Gastroesophageal sphincter (tissue), 4 donors: Measurements from ENCODE around the gene ADAM20. TPM values are rescaled to one million over a fixed set of nuclear protein-coding genes. Genes with fewer than 3 reads are reported as not detected.
"Not testable (repeated sequence)": the region's sequence is repeated elsewhere in the genome, so short reads cannot be mapped to it uniquely, and the experiment has no call there.

ENCODE experiments used
- ATAC-seq: fragments of 150-250 bp; one replicate; pipeline ENCODE4 v1.9.1; 2016; ENCODE audit warnings: mild to moderate bottlenecking, moderate library complexity
- H3K27ac ChIP-seq, 4 donors: fragments of 200-600 bp; sonication (generic) in 3 of 4; 1 replicate in 3 of 4; 2 replicates in 1 of 4; pipeline ENCODE4 v1.5.1; 2016 to 2019
- H3K27me3 ChIP-seq: fragments of 200-600 bp; sonication (generic); one replicate; pipeline ENCODE4 v1.5.1; 2019
- H3K36me3 ChIP-seq, 2 donors: fragments of 200-600 bp; sonication (generic); one replicate each; pipeline ENCODE4 v1.5.1; 2019; ENCODE audit warnings: control low read depth in 1 of 2
- H3K4me1 ChIP-seq, 3 donors: fragments of 200-600 bp; sonication (generic); 1 replicate in 2 of 3; 2 replicates in 1 of 3; pipeline ENCODE4 v1.5.1; 2016 to 2019; ENCODE audit warnings: control low read depth in 2 of 3
- H3K4me3 ChIP-seq, 2 donors: fragments of 200-600 bp; sonication (generic); one replicate each; pipeline ENCODE4 v1.5.1; 2019; ENCODE audit warnings: mild to moderate bottlenecking in 1 of 2, moderate library complexity in 1 of 2
- H3K9me3 ChIP-seq, 3 donors: fragments of 200-600 bp; sonication (generic); one replicate each; pipeline ENCODE4 v1.5.1; 2017 to 2019; ENCODE audit warnings: control low read depth in 2 of 3
- CTCF ChIP-seq, 4 experiments: fragments of 200-600 bp in 2 of 4; fragments of 450-650 bp in 2 of 4; sonication (generic) in 1 of 4; IDR thresholded peaks; one replicate each; pipeline ENCODE4 v1.5.1; 2017 to 2019; ENCODE audit warnings: antibody characterized with exemption in 4 of 4, mild to moderate bottlenecking in 2 of 4, moderate library complexity in 2 of 4
- EP300 ChIP-seq: sonication (generic); formaldehyde crosslinking; IDR thresholded peaks from one replicate; pipeline ENCODE4 v1.6.1; 2017; ENCODE audit warnings: antibody characterized with exemption, mild to moderate bottlenecking
- POLR2A ChIP-seq, 2 donors: fragments of 450-650 bp; IDR thresholded peaks; one replicate each; pipeline ENCODE4 v1.6.1; 2017; ENCODE audit warnings: antibody characterized with exemption in 2 of 2, mild to moderate bottlenecking in 2 of 2, moderate library complexity in 1 of 2
- POLR2AphosphoS5 ChIP-seq: sonication (generic); formaldehyde crosslinking; IDR thresholded peaks from one replicate; pipeline ENCODE4 v1.6.1; 2017; ENCODE audit warnings: antibody characterized with exemption
- WGBS, 2 donors: methylation state at CpG; one replicate each; pipeline ENCODE4 v1.1.5; 2018; ENCODE audit warnings: low coverage in 1 of 2; 5-methylcytosine and 5-hydroxymethylcytosine counted together
- total RNA-seq, 4 donors: library from RNA; depleted of rRNA; stranded (reverse); fragments of >200 nt; gene quantifications; one replicate each; pipeline ENCODE4 v1.1.0, GENCODE V29; 2016

ADAM20 gene
- total RNA-seq, 4 donors from 2014 or later: 0.73 to 5.8 (median 1.6) TPM; not detected in 1

GRCh38 chr14:70514168-70515069 is 20.4 kb downstream of the ADAM20 start:
- TF ChIP-seq POLR2AphosphoS5 (no peak), POLR2A (IDR thresholded peaks at IDR 0.05) (no peak), EP300 (no peak), CTCF (IDR thresholded peaks at IDR 0.05) (no peak)
- WGBS, 2 donors: 36 to 62% methylated on average over 3 to 4 of the region's 4 CpGs
- no peak for ATAC-seq
- no peaks in the 10 kb centered on the region for H3K27me3 ChIP-seq
- no peak overlapping the region for H3K4me3 ChIP-seq
- no peak overlapping the region for H3K27ac ChIP-seq
- H3K4me1 ChIP-seq: no peaks in the 10 kb centered on the region
- peaks cover 0 to 26% of the 10 kb centered on the region in 2 donors for H3K36me3 ChIP-seq
- no peaks in the 10 kb centered on the region for H3K9me3 ChIP-seq

GRCh38 chr14:70498191-70498590 is 36.6 kb downstream of the ADAM20 start:
- ATAC-seq: no peak

GRCh38 chr14:70489579-70490200 is 45.1 kb downstream of the ADAM20 start:
- ATAC-seq: no peak
- no peak for TF ChIP-seq EP300
- no peak for TF ChIP-seq CTCF (IDR thresholded peaks at IDR 0.05)
- no peak for TF ChIP-seq POLR2A (IDR thresholded peaks at IDR 0.05)
- TF ChIP-seq POLR2AphosphoS5: no peak
- 80 to 100% methylated on average over 1 of the region's 3 CpGs for WGBS, 2 donors
- H3K4me1 ChIP-seq: no peaks in the 10 kb centered on the region
- no peak overlapping the region for H3K4me3 ChIP-seq
- peaks cover 0 to 41% of the 10 kb centered on the region in 2 donors for H3K36me3 ChIP-seq
- no peaks in the 10 kb centered on the region for H3K27me3 ChIP-seq
- peaks cover 0 to 47% (median 0%) of the 10 kb centered on the region in 3 donors for H3K9me3 ChIP-seq
- H3K27ac ChIP-seq: no peak overlapping the region

More at GRCh38 chr14:70498191-70498590, 36.6 kb downstream of the ADAM20 start:
- no peaks in the 10 kb centered on the region for H3K27me3 ChIP-seq
- H3K27ac ChIP-seq: no peak overlapping the region
- TF ChIP-seq EP300: no peak
- no peak for TF ChIP-seq POLR2AphosphoS5
- no peak for TF ChIP-seq POLR2A (IDR thresholded peaks at IDR 0.05)
- no peak for TF ChIP-seq CTCF (IDR thresholded peaks at IDR 0.05)
- H3K9me3 ChIP-seq: peaks cover 0 to 8% (median 0%) of the 10 kb centered on the region in 3 donors
- H3K4me1 ChIP-seq: no peaks in the 10 kb centered on the region
- peaks cover 0 to 32% of the 10 kb centered on the region in 2 donors for H3K36me3 ChIP-seq
- H3K4me3 ChIP-seq: no peak overlapping the region

GRCh38 chr14:70477356-70478105 is 57.3 kb downstream of the ADAM20 start:
- H3K27me3 ChIP-seq, H3K36me3 ChIP-seq, H3K4me1 ChIP-seq, H3K9me3 ChIP-seq, H3K4me3 ChIP-seq, H3K27ac ChIP-seq, ATAC-seq: not testable (repeated sequence)
- whole genome bisulfite sequencing, 2 donors: no CpG with 5 or more reads among the region's 57 CpGs

GRCh38 chr14:70475459-70475858 is 59.3 kb downstream of the ADAM20 start:
- not testable (repeated sequence) for H3K4me1 ChIP-seq, H3K9me3 ChIP-seq, H3K27me3 ChIP-seq, ATAC-seq, H3K4me3 ChIP-seq, H3K27ac ChIP-seq, H3K36me3 ChIP-seq
- 100% methylated on average over 6 of the region's 13 CpGs; no CpG with 5 or more reads in 1 of the 2 donors for WGBS, 2 donors
